Gastrocnemius medialis (tissue), 4 donors: ENCODE results near the gene SYT7.

Experiments used
- POLR2A ChIP-seq, 2 donors: fragments of 450-650 bp; IDR thresholded peaks; one replicate each; pipeline ENCODE4 v1.6.1; 2017; ENCODE audit warnings: antibody characterized with exemption in 2 of 2, mild to moderate bottlenecking in 2 of 2, moderate library complexity in 2 of 2
- TF ChIP-seq, protein P1 (sequence below), 5 experiments: fragments of 450-650 bp in 3 of 5; fragments of 200-600 bp in 2 of 5; sonication (generic) in 2 of 5; IDR thresholded peaks in 4 of 5; conservative IDR thresholded peaks in 1 of 5; 1 replicate in 4 of 5; 2 replicates in 1 of 5; pipeline ENCODE4 v1.5.1; 2016 to 2019; ENCODE audit warnings: antibody characterized with exemption in 5 of 5, mild to moderate bottlenecking in 3 of 5, moderate library complexity in 3 of 5

DNA sequence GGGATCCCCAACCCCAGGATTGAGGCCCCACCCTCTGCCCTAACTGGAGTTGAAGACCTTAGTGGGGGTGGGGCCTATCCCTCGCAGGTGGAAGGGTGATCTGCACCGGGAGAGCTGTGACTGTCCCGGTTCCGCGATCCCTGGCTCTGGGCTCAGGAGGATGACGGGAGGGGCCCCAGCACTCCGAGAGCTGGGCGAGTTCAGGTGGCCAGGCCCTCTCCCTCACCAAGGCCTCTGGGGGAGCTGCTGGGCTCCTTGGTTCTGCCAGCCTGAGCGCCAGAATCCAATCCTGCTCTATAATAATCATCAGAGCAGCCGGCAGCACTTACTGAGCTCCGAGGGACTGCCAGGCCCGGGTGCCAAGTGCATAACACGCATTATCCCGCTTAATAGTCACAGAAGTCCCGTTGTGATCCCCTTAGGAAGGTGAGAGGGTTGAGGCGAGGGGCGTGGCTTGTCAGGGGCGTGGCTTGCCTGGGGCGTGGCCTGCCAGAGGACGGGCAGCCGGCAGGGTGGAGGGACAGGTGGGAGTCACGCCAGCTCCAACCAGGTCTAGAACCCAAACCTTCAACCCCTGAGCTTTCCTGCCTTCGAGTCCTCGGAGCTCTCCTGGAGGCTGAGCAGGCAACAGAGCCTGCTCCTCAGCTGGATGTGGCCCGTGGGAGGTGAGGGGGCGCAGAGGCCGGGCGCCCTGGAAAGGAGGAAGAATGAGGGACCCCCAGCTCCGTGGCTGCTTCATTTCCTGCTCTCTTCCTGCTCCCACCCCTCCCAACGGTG is 7.3 kb upstream of the SYT7 start:
- TF ChIP-seq POLR2A (IDR thresholded peaks at IDR 0.05) = peak in 1 of 2 donors; percentile 3
- TF ChIP-seq, protein P1, sequence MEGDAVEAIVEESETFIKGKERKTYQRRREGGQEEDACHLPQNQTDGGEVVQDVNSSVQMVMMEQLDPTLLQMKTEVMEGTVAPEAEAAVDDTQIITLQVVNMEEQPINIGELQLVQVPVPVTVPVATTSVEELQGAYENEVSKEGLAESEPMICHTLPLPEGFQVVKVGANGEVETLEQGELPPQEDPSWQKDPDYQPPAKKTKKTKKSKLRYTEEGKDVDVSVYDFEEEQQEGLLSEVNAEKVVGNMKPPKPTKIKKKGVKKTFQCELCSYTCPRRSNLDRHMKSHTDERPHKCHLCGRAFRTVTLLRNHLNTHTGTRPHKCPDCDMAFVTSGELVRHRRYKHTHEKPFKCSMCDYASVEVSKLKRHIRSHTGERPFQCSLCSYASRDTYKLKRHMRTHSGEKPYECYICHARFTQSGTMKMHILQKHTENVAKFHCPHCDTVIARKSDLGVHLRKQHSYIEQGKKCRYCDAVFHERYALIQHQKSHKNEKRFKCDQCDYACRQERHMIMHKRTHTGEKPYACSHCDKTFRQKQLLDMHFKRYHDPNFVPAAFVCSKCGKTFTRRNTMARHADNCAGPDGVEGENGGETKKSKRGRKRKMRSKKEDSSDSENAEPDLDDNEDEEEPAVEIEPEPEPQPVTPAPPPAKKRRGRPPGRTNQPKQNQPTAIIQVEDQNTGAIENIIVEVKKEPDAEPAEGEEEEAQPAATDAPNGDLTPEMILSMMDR (IDR thresholded peaks at IDR 0.05 in 4 of 5, conservative IDR thresholded peaks at IDR 0.05 in 1 of 5) = peak in 1 of 5 experiments; percentile 41
